ENCODE results near the gene GGTA1.
A peak's percentile ranks its signal among the peaks of the same experiment; 100 is the strongest.

Gene GGTA1

DNA sequence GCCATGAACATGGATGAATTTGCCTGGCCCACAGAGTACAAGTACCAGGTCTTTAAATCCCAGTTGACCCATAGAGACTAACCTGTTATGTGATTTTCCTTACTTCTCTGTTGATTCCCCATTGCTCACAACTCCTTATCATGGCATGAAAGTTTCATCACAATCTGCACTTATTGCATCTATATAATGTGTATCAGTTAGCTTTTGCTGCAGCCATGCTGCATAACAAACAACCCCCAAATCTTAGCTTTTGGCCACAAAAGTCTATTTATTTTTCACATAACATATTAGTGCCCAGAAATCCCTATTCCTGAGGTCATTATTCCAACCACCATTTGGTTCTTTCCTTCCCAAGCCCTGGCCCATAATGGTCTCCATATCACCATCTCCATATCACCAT lies 3.7 kb downstream of the GGTA1 start:
- Histone ChIP-seq H2AFZ (ENCODE audit: low read depth, low read length) (no peak overlapping the region), H3K4ac (ENCODE audit: low read depth in 1 of 2, low read length in 2 of 2) (no peak overlapping the region), H3K18ac (ENCODE audit: low read depth in 1 of 2, low read length in 2 of 2) (no peak overlapping the region), H3K9me3 (ENCODE audit: control insufficient read depth, low read length) (peaks cover 8% of the 10 kb centered on the region), H2BK5ac (ENCODE audit: low read depth, low read length, poor library complexity, severe bottlenecking) (no peak overlapping the region), H3K79me1 (replicated peaks; ENCODE audit: low read length, poor library complexity, severe bottlenecking) (no peaks in the 10 kb centered on the region), H3K4me1 (ENCODE audit: control insufficient read depth, insufficient read depth, low read depth, low read length) (peaks cover 18% of the 10 kb centered on the region), H3K4me2 (ENCODE audit: low read length, poor library complexity, severe bottlenecking) (no peak overlapping the region), H4K8ac (ENCODE audit: low read length) (no peak overlapping the region), H2BK120ac (ENCODE audit: low read depth, low read length) (no peak overlapping the region), H4K91ac (ENCODE audit: low read length) (no peak overlapping the region), H3K27ac (ENCODE audit: low read length, poor library complexity, severe bottlenecking) (no peak overlapping the region), H3K36me3 (ENCODE audit: control insufficient read depth in 1 of 2, insufficient read depth in 2 of 2, low read depth in 1 of 2, low read length in 2 of 2) (no peaks in the 10 kb centered on the region), H3K27me3 (ENCODE audit: control insufficient read depth in 1 of 2, insufficient read depth in 1 of 2, low read length in 2 of 2) (peaks cover 47 to 50% of the 10 kb centered on the region in 2 experiments), H3K4me3 (ENCODE audit: insufficient read depth in 1 of 2, low read depth in 1 of 2, low read length in 2 of 2) (no peak overlapping the region), H3K23ac (ENCODE audit: low read length in 2 of 2) (no peak overlapping the region), H3K9ac (ENCODE audit: low read length) (no peak overlapping the region), H2BK15ac (ENCODE audit: low read depth, poor library complexity, severe bottlenecking) (no peak overlapping the region), H2BK12ac (ENCODE audit: low read length in 2 of 2) (no peak overlapping the region), H2AK5ac (ENCODE audit: low read length, severe bottlenecking) (no peak overlapping the region), H3K14ac (ENCODE audit: low read length in 2 of 2) (no peak overlapping the region)
- DNase-seq: no peak

DNA sequence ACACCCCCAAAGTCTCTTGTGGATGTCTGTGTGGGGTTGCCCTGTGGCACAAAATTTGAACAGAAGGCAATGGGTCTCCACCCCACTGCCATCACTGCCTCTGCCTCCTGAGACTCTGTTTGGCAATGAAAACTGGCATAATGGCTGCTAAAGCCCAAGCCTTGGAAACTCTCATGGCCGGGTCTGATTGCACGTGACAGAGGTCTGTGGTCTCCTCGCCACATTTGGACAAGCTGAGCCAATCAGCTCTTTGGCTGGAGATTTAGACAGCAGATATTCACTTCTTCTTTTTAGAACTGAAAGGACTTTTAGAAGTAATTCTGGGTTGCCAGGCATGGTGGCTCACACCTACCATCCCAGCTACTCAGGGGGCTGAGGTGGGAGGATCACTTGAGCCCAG lies 5.5 kb downstream of the GGTA1 start:
- no peak overlapping the region for H4K8ac ChIP-seq (ENCODE audit: low read length)
- H2BK120ac ChIP-seq (ENCODE audit: low read depth, low read length): no peak overlapping the region
- no peak overlapping the region for H3K27ac ChIP-seq (ENCODE audit: low read length, poor library complexity, severe bottlenecking)
- no peak overlapping the region for H3K9ac ChIP-seq (ENCODE audit: low read length)
- no peaks in the 10 kb centered on the region for H3K36me3 ChIP-seq (ENCODE audit: control insufficient read depth in 1 of 2, insufficient read depth in 2 of 2, low read depth in 1 of 2, low read length in 2 of 2)
- no peak overlapping the region for H3K4me3 ChIP-seq (ENCODE audit: insufficient read depth in 1 of 2, low read depth in 1 of 2, low read length in 2 of 2)
- no peak for DNase-seq
- H3K4me2 ChIP-seq (ENCODE audit: low read length, poor library complexity, severe bottlenecking): no peak overlapping the region
- H3K4ac ChIP-seq (ENCODE audit: low read depth in 1 of 2, low read length in 2 of 2): no peak overlapping the region
- no peak overlapping the region for H2BK5ac ChIP-seq (ENCODE audit: low read depth, low read length, poor library complexity, severe bottlenecking)
- no peak overlapping the region for H3K14ac ChIP-seq (ENCODE audit: low read length in 2 of 2)
- H2BK12ac ChIP-seq (ENCODE audit: low read length in 2 of 2): no peak overlapping the region
- H3K79me1 ChIP-seq (replicated peaks; ENCODE audit: low read length, poor library complexity, severe bottlenecking): no peaks in the 10 kb centered on the region
- no peak overlapping the region for H4K91ac ChIP-seq (ENCODE audit: low read length)
- H3K23ac ChIP-seq (ENCODE audit: low read length in 2 of 2): no peak overlapping the region
- peaks cover 8% of the 10 kb centered on the region for H3K9me3 ChIP-seq (ENCODE audit: control insufficient read depth, low read length)
- H2BK15ac ChIP-seq (ENCODE audit: low read depth, poor library complexity, severe bottlenecking): no peak overlapping the region
- no peak overlapping the region for H3K18ac ChIP-seq (ENCODE audit: low read depth in 1 of 2, low read length in 2 of 2)
- WGBS: 56% methylated on average over 3 of the region's 3 CpGs
- H3K27me3 ChIP-seq (ENCODE audit: control insufficient read depth in 1 of 2, insufficient read depth in 1 of 2, low read length in 2 of 2): peaks cover 31 to 49% of the 10 kb centered on the region in 2 experiments
- H3K4me1 ChIP-seq (ENCODE audit: control insufficient read depth, insufficient read depth, low read depth, low read length): peaks cover 8% of the 10 kb centered on the region
- H2AK5ac ChIP-seq (ENCODE audit: low read length, severe bottlenecking): no peak overlapping the region
- H2AFZ ChIP-seq (ENCODE audit: low read depth, low read length): no peak overlapping the region

DNA sequence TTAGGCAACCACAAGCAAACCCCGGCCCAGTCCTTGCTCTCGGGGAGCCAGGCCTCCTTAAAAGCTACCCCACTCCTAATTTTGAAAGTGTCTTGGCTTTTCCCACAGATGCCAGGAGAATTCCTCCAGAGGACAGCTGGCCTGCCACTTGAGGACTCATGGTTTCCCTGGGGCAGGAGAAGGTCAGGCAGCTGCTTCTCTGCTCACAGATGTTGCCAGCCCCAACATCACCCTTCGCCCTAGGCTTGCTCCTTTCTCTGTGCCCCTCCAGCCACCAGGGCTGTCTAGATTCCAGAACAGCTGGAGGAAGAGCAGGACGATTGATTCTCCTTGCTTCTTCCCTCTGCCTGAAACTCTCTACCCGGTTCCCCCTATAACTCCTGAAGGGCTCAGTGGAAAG lies 8.5 kb downstream of the GGTA1 start:
- WGBS: 77% methylated on average over 5 of the region's 5 CpGs
- H3K9ac ChIP-seq (ENCODE audit: low read length): no peak overlapping the region

DNA sequence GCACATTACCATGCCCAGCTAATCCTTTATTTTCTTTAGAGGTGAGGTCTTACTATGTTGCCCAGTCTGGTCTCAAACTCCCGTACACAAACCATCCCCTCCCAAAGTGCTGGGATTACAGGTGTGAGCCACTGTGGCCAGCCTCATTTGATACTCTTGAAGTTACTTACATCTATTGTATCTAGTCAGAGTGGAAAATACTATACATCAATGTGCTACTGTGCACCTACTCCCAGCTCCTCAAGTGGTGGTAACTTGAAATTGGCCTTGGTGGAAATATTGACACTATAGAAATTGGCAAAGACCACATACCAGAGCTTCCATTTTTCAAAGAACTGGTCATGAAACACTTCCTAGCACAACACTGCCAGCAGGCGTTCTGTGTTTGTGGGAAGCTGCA lies 10.3 kb downstream of the GGTA1 start:
- Histone ChIP-seq H3K18ac (ENCODE audit: low read depth in 1 of 2, low read length in 2 of 2) (no peak overlapping the region), H3K4me3 (ENCODE audit: insufficient read depth in 1 of 2, low read depth in 1 of 2, low read length in 2 of 2) (no peak overlapping the region), H3K4ac (ENCODE audit: low read depth in 1 of 2, low read length in 2 of 2) (no peak overlapping the region), H3K36me3 (ENCODE audit: control insufficient read depth in 1 of 2, insufficient read depth in 2 of 2, low read depth in 1 of 2, low read length in 2 of 2) (no peaks in the 10 kb centered on the region), H4K8ac (ENCODE audit: low read length) (no peak overlapping the region), H3K14ac (ENCODE audit: low read length in 2 of 2) (no peak overlapping the region), H2BK15ac (ENCODE audit: low read depth, poor library complexity, severe bottlenecking) (no peak overlapping the region), H2BK5ac (ENCODE audit: low read depth, low read length, poor library complexity, severe bottlenecking) (no peak overlapping the region), H3K79me1 (replicated peaks; ENCODE audit: low read length, poor library complexity, severe bottlenecking) (no peaks in the 10 kb centered on the region), H3K4me1 (ENCODE audit: control insufficient read depth, insufficient read depth, low read depth, low read length) (no peaks in the 10 kb centered on the region), H4K91ac (ENCODE audit: low read length) (no peak overlapping the region), H2AK5ac (ENCODE audit: low read length, severe bottlenecking) (no peak overlapping the region), H3K4me2 (ENCODE audit: low read length, poor library complexity, severe bottlenecking) (no peak overlapping the region), H2BK12ac (ENCODE audit: low read length in 2 of 2) (no peak overlapping the region), H3K27ac (ENCODE audit: low read length, poor library complexity, severe bottlenecking) (no peak overlapping the region), H2BK120ac (ENCODE audit: low read depth, low read length) (no peak overlapping the region), H3K9ac (ENCODE audit: low read length) (no peak overlapping the region), H3K27me3 (ENCODE audit: control insufficient read depth in 1 of 2, insufficient read depth in 1 of 2, low read length in 2 of 2) (peaks cover 10 to 29% of the 10 kb centered on the region in 2 experiments), H2AFZ (ENCODE audit: low read depth, low read length) (no peak overlapping the region), H3K9me3 (ENCODE audit: control insufficient read depth, low read length) (no peaks in the 10 kb centered on the region), H3K23ac (ENCODE audit: low read length in 2 of 2) (no peak overlapping the region)
- no peak for DNase-seq
- 80% methylated on average over 1 of the region's 2 CpGs for WGBS

More for the DNA sequence above, 8.5 kb downstream of the GGTA1 start:
- H2BK12ac ChIP-seq (ENCODE audit: low read length in 2 of 2): no peak overlapping the region
- no peaks in the 10 kb centered on the region for H3K79me1 ChIP-seq (replicated peaks; ENCODE audit: low read length, poor library complexity, severe bottlenecking)
- no peak overlapping the region for H2AK5ac ChIP-seq (ENCODE audit: low read length, severe bottlenecking)
- H3K9me3 ChIP-seq (ENCODE audit: control insufficient read depth, low read length): peaks cover 7% of the 10 kb centered on the region
- no peak overlapping the region for H2BK120ac ChIP-seq (ENCODE audit: low read depth, low read length)
- H3K4me3 ChIP-seq (ENCODE audit: insufficient read depth in 1 of 2, low read depth in 1 of 2, low read length in 2 of 2): no peak overlapping the region
- no peak overlapping the region for H2BK15ac ChIP-seq (ENCODE audit: low read depth, poor library complexity, severe bottlenecking)
- no peak overlapping the region for H3K23ac ChIP-seq (ENCODE audit: low read length in 2 of 2)
- H3K4me1 ChIP-seq (ENCODE audit: control insufficient read depth, insufficient read depth, low read depth, low read length): no peaks in the 10 kb centered on the region
- no peak overlapping the region for H2BK5ac ChIP-seq (ENCODE audit: low read depth, low read length, poor library complexity, severe bottlenecking)
- H3K4ac ChIP-seq (ENCODE audit: low read depth in 1 of 2, low read length in 2 of 2): no peak overlapping the region
- H3K27ac ChIP-seq (ENCODE audit: low read length, poor library complexity, severe bottlenecking): no peak overlapping the region
- no peak for DNase-seq
- H3K14ac ChIP-seq (ENCODE audit: low read length in 2 of 2): peak overlapping the region in 1 of 2 experiments; percentile 45
- no peak overlapping the region for H3K4me2 ChIP-seq (ENCODE audit: low read length, poor library complexity, severe bottlenecking)
- H3K36me3 ChIP-seq (ENCODE audit: control insufficient read depth in 1 of 2, insufficient read depth in 2 of 2, low read depth in 1 of 2, low read length in 2 of 2): no peaks in the 10 kb centered on the region
- no peak overlapping the region for H2AFZ ChIP-seq (ENCODE audit: low read depth, low read length)
- no peak overlapping the region for H4K91ac ChIP-seq (ENCODE audit: low read length)
- peak overlapping the region in 1 of 2 experiments; percentile 11 for H3K18ac ChIP-seq (ENCODE audit: low read depth in 1 of 2, low read length in 2 of 2)
- H3K27me3 ChIP-seq (ENCODE audit: control insufficient read depth in 1 of 2, insufficient read depth in 1 of 2, low read length in 2 of 2): peaks cover 20 to 32% of the 10 kb centered on the region in 2 experiments
- H4K8ac ChIP-seq (ENCODE audit: low read length): no peak overlapping the region

Data from mesenchymal stem cell (in vitro differentiated cells and primary cell).